DMS53 treated with DMSO at 0.1 percent for 48 hours (cell line): ENCODE results near the gene METRN.
"Not testable (repeated sequence)": the region's sequence is repeated elsewhere in the genome, so short reads cannot be mapped to it uniquely, and the experiment has no call there.

Experiments
- DNase-seq: peaks from one replicate; lab custom pipeline; 2025; ENCODE audit not compliant: unreplicated experiment; lab: John Stamatoyannopoulos, UW

The METRN gene

GRCh38 chr16:734208-734980 is 19.5 kb downstream of the METRN start:
- no peak for DNase-seq

GRCh38 chr16:734981-735881 is 20.3 kb downstream of the METRN start:
- no peak for DNase-seq

DNA sequence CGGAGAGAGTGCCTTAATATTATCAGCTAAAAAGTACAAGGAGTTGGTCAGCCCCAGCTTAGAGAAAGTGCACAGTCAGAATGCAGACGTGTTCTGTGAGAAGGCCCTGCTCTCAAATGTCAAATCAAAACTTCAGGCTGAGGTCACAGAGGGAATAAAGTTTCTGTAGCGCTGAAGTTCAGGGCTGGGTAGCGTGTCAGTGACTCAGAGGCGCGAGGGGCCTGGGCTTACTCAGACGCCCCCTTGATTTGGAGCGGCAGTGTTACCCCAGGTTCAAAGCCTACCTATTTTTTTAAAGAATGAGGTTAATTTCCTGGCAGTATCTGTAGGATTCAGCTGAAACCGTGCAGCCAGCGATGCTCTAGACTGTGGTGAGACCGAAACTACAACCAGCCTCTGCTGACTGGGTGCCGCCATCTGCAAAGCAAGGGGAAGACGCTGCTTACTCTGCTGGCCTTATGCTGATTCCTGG is 21.1 kb downstream of the METRN start:
- DNase-seq, result no peak

- no peak for DNase-seq
These were observed 22.1 kb downstream of the METRN start for GRCh38 chr16:736936-737481.

GRCh38 chr16:739560-740458 is 24.9 kb downstream of the METRN start:
- DNase-seq, result no peak

GRCh38 chr16:740459-740763 is 25.5 kb downstream of the METRN start:
- no peak for DNase-seq

DNA sequence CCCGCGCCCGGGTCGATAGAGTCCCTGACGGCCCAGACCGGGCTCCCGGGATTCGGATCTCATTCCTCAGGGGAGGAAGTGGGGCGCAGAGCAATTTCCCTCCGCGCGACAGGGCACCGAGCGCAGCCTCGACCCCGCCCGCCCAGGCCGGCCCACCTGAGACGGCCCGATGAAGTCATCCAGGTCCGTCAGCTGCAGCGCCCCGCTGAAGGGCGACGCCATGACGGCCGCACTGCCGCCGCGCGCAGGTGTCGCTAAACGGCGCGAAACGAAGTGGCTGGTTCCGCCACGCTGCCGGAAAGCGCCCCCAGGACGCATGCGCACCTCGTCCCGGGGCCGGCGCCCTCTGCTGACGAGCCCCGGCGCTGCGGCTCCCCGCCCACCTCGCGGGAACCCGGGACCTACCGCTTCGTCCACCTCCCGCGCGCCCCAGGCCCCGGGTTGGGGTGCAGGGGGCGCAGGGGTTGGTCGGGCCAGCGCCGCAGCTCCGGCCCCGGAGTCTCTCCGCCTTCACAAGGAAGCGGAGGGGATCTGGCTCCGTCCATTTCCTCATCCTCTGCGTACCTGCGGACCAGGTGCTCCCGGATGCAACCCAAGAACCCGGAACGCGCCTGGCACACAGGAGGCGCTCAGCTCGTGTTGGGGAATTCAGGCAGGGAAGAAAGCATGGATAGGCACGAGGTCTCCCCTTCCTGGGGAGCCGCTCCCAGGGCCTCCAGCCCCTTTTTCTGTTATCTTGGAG is 26.0 kb downstream of the METRN start, which contains the start of gene CIAO3:
CIAO3 (minus strand) TSS at position 234 of the 742 bp plus-strand sequence; CDS start at position 222, 12 bp downstream.
- peak; percentile 64 for DNase-seq

DNA sequence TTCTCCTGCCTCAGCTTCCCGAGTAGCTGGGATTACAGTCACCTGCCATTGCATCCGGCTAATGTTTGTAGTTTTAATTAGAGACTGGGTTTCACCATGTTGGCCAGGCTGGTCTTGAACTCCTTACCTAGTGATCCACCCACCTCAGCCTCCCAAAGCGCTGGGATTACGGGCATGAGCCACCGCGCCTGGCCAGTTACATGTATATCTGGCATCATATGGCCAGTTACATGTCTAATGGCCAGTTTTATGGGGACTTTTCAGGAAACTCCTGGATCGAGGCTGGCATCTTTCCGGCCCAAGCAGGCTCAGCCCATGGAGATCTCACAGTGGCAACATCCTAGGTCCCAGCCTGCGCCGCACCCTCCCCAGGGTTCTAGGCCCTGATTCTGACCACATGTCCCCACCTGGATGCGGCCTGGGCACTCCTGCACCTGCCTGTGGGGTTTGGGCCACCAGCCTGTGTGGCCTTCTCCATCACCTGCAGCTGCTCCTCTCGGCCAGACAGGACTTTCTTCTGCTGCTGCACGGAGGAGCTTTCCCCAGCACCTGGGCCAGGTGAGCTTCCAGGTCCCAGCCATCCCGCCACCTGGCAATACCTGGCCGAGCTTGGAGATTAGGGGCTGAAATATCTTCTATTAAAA is 27.2 kb downstream of the METRN start:
- DNase-seq, result no peak

DNA sequence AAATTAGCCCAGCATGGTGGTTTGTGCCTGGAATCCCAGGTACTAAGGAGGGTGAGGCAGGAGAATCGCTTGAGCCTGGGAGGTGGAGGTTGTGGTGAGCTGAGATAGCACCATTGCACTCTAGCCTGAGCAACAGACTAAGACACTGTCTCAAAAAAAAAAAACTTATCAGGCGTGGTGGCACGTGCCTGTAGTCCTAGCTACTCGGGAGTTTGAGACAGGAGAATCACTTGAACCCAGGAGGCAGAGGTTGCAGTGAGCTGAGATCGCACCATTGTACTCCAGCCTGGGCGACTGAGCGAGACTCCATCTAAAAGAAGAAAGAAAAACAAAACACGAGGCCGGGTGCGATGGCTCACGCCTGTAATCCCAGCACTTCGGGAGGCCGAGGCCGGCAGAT is 28.0 kb downstream of the METRN start:
- not testable (repeated sequence) for DNase-seq

DNA sequence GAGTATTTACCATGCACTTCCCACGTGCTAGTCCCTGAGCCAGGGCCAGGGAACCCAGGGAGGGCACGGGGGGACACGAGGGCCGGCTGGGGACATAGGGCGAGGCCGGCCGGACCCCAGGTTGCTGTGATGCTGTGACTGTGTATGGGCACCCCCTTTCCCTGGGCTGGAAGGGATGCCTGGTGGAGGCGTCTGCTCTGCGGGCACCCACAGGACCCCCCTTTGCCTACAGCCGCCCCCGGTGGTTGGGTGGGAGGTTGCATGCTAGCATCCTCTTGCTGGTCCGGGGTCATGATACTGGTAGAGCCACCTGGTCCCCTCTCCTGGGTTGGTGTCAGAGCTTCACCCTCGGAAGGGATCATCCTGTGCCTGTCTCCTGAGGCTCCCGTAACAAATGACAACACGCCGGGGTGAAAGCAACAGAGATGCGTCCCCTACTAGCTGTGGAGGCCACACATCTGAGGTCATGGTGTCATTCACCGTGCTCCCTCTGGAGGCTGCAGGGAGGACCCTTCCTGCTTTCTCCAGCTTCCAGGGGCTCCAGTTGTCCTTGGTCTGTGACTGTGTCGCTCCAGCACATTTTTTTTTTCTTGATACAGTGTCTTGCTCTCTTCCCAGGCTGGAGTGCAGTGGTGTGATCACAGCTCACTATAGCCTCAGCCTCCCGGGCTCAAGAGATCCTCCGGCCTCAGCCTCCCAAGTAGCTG is 29.0 kb downstream of the METRN start:
- DNase-seq, result no peak

- no peak for DNase-seq
These were observed 30.8 kb downstream of the METRN start for GRCh38 chr16:745739-746138.

- DNase-seq, result no peak
These were observed 31.7 kb downstream of the METRN start for GRCh38 chr16:746637-747036.

GRCh38 chr16:747978-748746 is 33.2 kb downstream of the METRN start:
- DNase-seq, result no peak

DNA sequence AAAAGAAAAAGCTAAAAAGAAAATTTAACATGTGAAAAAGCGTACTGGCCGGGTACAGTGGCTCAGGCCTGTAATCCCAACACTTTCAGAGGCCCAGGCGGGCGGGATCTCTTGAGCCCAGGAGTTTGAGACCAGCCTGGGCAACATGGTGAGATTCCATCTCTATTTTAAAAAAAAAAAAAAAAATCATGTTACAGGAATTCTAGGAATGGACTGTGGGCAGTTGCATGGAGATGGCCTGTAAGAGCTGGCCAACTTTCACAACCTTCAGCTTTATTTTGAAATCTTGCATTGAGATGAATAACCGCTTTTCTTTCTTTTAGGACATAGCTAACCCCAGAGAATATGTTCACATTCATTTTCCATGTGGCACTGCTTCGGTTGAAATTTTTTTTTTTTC is 34.1 kb downstream of the METRN start:
- DNase-seq, result no peak

DNA sequence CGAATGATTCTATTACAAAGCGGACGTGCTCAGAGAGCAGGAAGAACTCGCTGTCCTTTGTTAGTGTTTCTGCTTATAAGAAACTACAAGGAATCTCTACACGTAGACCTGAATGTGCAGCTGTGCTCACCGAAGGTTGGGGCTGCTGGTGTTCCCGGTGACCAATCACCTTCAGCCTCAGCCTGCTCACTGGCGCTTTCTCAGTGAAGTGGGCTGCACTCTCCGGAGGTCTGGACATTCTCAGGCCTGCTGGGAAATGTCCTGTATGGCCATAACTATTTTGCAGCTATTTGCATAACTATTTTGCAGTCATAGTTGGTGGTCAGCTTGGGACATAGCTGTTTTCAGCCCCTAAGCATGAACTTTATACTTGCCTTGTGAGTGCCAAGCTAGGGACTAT is 35.6 kb downstream of the METRN start:
- DNase-seq, result no peak

GRCh38 chr16:751152-752006 is 36.5 kb downstream of the METRN start:
- no peak for DNase-seq

DNA sequence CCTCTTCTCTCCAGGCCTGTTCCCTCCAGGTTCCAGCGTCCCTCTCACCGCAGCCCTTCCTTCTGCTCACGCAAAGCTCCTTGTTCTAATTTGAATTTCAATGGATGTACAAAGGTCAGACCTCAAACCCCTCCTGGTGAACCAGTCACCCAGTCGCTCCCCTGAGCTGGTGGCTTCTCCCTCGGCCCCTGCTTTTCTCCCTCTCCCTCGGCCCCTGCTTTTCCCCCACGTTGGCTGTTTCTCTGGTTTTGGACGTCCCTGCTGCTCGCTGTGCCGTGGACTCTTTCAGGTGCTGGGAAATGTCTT is 37.0 kb downstream of the METRN start:
- no peak for DNase-seq
